ENCODE measurements around the gene BCL7B. TPM values are rescaled to one million over a fixed set of nuclear protein-coding genes. Genes with fewer than 3 reads are reported as not detected.

Gene BCL7B
- total RNA-seq, 1 experiment from 2014 or later = 56.3 TPM

DNA sequence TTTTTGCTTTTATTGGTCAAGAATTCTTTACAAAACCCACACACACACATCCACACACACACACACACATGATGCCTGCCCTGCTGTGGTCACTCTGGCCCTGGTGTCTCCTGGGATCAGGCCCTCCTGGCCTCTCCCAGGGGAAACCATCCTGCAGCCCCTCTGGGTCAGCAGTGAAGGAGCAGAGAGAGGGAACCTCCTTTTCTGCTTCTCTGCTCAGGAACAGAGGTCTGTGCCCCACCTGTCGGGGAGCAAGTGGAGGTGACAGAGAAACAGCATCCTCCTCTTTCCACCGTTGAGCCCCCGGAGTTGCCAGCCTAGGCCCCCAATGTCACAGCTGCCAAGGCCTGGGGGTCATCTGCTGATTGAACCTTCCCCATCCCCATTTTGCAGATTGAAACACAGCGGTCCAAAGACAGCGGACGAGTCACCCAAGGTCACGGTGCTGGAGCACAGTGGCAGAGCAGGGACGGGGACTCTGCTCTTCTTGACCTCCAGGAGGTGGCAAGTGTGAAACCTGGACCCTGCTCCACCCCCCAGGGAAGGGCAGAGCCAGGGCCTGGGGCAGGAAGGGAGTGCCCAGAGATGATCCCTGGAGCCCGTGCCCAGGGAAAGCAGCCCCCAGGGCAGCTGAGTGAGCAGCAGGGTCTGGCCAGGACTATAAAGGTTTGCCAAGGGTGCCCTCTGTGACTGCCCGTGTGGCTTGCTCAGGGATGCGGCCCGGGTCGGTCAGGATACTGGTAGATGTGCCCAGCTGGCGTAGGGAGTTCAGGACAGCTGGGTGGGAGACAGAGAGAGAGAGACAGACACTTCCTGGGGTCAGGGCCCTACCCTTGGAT, 35.9 kb upstream of the BCL7B start:
- intact Hi-C loops (cut with micrococcal nuclease; ENCODE audit: unreplicated experiment) = no loop called here
- ChIA-PET CTCF (no interaction called here), POLR2A (ENCODE audit: low non-redundant PET) (no interaction called here)
- no peaks in the 10 kb centered on the region for H3K27me3 ChIP-seq (replicated peaks; ENCODE audit: insufficient read depth, low read depth, low read length, poor library complexity)
- DNase-seq (ENCODE audit: low spot score) = no peak
- no peaks in the 10 kb centered on the region for H3K36me3 ChIP-seq (ENCODE audit: insufficient read depth, low read length, poor library complexity, severe bottlenecking)
- H3K4me1 ChIP-seq (ENCODE audit: insufficient read depth, low read length, poor library complexity, severe bottlenecking) = no peaks in the 10 kb centered on the region
- H3K9me3 ChIP-seq (ENCODE audit: low read depth, low read length, poor library complexity, severe bottlenecking) = no peaks in the 10 kb centered on the region
- no peak for TF ChIP-seq EZH2 (IDR thresholded peaks at IDR 0.05; ENCODE audit: borderline replicate concordance, low read depth, low read length, poor library complexity, severe bottlenecking)
- TF ChIP-seq, protein P1, sequence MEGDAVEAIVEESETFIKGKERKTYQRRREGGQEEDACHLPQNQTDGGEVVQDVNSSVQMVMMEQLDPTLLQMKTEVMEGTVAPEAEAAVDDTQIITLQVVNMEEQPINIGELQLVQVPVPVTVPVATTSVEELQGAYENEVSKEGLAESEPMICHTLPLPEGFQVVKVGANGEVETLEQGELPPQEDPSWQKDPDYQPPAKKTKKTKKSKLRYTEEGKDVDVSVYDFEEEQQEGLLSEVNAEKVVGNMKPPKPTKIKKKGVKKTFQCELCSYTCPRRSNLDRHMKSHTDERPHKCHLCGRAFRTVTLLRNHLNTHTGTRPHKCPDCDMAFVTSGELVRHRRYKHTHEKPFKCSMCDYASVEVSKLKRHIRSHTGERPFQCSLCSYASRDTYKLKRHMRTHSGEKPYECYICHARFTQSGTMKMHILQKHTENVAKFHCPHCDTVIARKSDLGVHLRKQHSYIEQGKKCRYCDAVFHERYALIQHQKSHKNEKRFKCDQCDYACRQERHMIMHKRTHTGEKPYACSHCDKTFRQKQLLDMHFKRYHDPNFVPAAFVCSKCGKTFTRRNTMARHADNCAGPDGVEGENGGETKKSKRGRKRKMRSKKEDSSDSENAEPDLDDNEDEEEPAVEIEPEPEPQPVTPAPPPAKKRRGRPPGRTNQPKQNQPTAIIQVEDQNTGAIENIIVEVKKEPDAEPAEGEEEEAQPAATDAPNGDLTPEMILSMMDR (conservative IDR thresholded peaks at IDR 0.05; ENCODE audit: low read depth, low read length) = no peak
- H3K27ac ChIP-seq (ENCODE audit: low read depth, low read length, poor library complexity, severe bottlenecking) = no peak overlapping the region
- no peak overlapping the region for H3K4me3 ChIP-seq (ENCODE audit: low read depth, low read length, poor library complexity, severe bottlenecking)
- TSS peak; percentile 28 for BruUV-seq (replicated peaks)

DNA sequence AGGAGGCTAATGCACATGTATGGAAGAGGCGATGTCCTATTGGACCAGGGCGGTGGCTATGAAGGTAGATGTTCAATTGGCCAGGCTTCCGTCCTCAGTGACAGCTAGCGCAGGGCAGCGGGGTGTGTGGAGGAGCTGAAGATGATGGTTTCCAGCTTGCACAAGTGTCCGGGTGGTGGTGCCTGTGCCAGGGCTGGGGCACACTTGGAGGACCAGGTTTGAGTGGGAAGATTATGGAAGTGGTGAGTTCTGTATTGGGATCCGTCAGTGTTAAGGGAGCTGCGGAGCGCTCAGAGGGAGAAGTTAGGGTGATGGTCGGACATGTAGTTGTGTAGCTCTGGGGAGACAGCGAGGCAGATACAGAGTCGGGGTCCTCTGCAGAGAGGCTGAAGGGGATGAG, 29.4 kb upstream of the BCL7B start:
- DNase-seq (ENCODE audit: low spot score) = no peak
- H3K27ac ChIP-seq (ENCODE audit: low read depth, low read length, poor library complexity, severe bottlenecking) = no peak overlapping the region
- H3K9me3 ChIP-seq (ENCODE audit: low read depth, low read length, poor library complexity, severe bottlenecking) = no peaks in the 10 kb centered on the region
- ChIA-PET POLR2A (ENCODE audit: low non-redundant PET) (no interaction called here), CTCF (interaction anchor here (1.2 kb wide), 1 partner anchor 20 kb away, joined by 4 read pairs; no protein-coding TSS in a partner anchor)
- intact Hi-C loops (cut with micrococcal nuclease; ENCODE audit: unreplicated experiment) = no loop called here
- H3K36me3 ChIP-seq (ENCODE audit: insufficient read depth, low read length, poor library complexity, severe bottlenecking) = no peaks in the 10 kb centered on the region
- no TSS peak for BruUV-seq (replicated peaks)
- no peak overlapping the region for H3K4me3 ChIP-seq (ENCODE audit: low read depth, low read length, poor library complexity, severe bottlenecking)
- no peaks in the 10 kb centered on the region for H3K27me3 ChIP-seq (replicated peaks; ENCODE audit: insufficient read depth, low read depth, low read length, poor library complexity)
- no peaks in the 10 kb centered on the region for H3K4me1 ChIP-seq (ENCODE audit: insufficient read depth, low read length, poor library complexity, severe bottlenecking)
- TF ChIP-seq EZH2 (IDR thresholded peaks at IDR 0.05; ENCODE audit: borderline replicate concordance, low read depth, low read length, poor library complexity, severe bottlenecking) = no peak
- TF ChIP-seq, protein P1 (conservative IDR thresholded peaks at IDR 0.05; ENCODE audit: low read depth, low read length) = no peak

- no peak overlapping the region for H3K4me3 ChIP-seq (ENCODE audit: low read depth, low read length, poor library complexity, severe bottlenecking)
- DNase-seq (ENCODE audit: low spot score) = no peak
- no peaks in the 10 kb centered on the region for H3K27me3 ChIP-seq (replicated peaks; ENCODE audit: insufficient read depth, low read depth, low read length, poor library complexity)
- TF ChIP-seq, protein P1 (conservative IDR thresholded peaks at IDR 0.05; ENCODE audit: low read depth, low read length) = no peak
- TF ChIP-seq EZH2 (IDR thresholded peaks at IDR 0.05; ENCODE audit: borderline replicate concordance, low read depth, low read length, poor library complexity, severe bottlenecking) = no peak
- intact Hi-C loops (cut with micrococcal nuclease; ENCODE audit: unreplicated experiment) = no loop called here
- no TSS peak for BruUV-seq (replicated peaks)
- no peaks in the 10 kb centered on the region for H3K36me3 ChIP-seq (ENCODE audit: insufficient read depth, low read length, poor library complexity, severe bottlenecking)
- ChIA-PET POLR2A (ENCODE audit: low non-redundant PET) (no interaction called here), CTCF (interaction anchor here (0.5 to 1.4 kb wide), 2 partner anchors 149 to 482 kb away, joined by 4 to 10 read pairs; no protein-coding TSS in a partner anchor)
- H3K27ac ChIP-seq (ENCODE audit: low read depth, low read length, poor library complexity, severe bottlenecking) = no peak overlapping the region
- H3K9me3 ChIP-seq (ENCODE audit: low read depth, low read length, poor library complexity, severe bottlenecking) = no peaks in the 10 kb centered on the region
- no peaks in the 10 kb centered on the region for H3K4me1 ChIP-seq (ENCODE audit: insufficient read depth, low read length, poor library complexity, severe bottlenecking)
Observed at GRCh38 chr7:73585196-73585595, 27.7 kb upstream of the BCL7B start.

Data from A673 (cell line).